GM12872 (cell line): Measurements from ENCODE around the gene ADAT3.

Experiments
- CTCF ChIP-seq: IDR thresholded peaks from 3 replicates; pipeline ENCODE4 v1.5.1; 2011; ENCODE audit warnings: low read depth, mild to moderate bottlenecking, low read length, moderate library complexity; ENCODE audit not compliant: insufficient read depth

Gene ADAT3

DNA sequence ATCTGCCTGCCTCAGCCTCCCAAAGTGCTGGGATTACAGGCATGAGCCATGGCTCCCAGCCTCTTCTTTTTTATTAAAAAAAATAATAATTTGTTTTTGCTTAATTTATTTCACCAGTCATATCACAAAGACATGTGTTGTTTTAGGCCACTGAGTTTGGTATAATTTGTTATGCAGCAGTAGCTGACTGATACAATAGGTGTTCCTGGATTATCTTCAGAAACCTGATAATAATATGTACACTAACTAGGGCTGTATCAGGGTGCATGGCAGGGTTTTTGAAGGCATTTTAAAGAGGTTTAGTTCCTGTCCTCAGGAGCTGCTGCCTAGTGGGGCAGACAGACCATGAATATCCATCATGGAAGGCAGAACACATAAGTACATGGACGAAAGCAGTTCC, 26.2 kb downstream of the ADAT3 start:
- no peak for TF ChIP-seq CTCF

DNA sequence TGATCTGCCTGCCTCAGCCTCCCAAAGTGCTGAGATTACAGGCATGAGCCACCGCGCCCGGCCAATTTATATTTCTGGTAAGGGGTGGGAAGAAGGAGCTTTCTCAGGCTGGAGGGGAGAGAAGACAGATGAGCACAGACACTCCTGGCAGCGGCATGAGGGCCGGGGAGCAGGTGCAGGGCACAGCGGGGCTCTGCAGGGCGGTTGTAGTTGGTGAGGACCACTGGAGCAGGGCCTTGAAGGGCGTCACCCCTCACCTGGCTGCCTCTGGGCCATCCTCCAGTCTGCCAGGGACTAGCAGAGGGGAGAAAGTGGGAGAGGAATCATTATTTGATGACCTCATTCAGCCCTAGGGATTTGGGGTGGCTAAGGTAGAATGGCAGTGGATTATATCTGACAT, 27.2 kb downstream of the ADAT3 start:
- TF ChIP-seq CTCF, result no peak

GRCh38 chr19:1933244-1933643, 28.0 kb downstream of the ADAT3 start:
- no peak for TF ChIP-seq CTCF

GRCh38 chr19:1933942-1934341, 28.7 kb downstream of the ADAT3 start:
- no peak for TF ChIP-seq CTCF

GRCh38 chr19:1935484-1936208, 30.4 kb downstream of the ADAT3 start:
- no peak for TF ChIP-seq CTCF

GRCh38 chr19:1936430-1936829, 31.2 kb downstream of the ADAT3 start:
- no peak for TF ChIP-seq CTCF

GRCh38 chr19:1936916-1937610, 31.9 kb downstream of the ADAT3 start:
- TF ChIP-seq CTCF, result no peak
